Measurements from ENCODE around the gene RSKR. TPM values are rescaled to one million over a fixed set of nuclear protein-coding genes. Genes with fewer than 3 reads are reported as not detected.

RSKR gene
- total and polyA plus RNA-seq, 2 of the 4 experiments (the other 2 are of a cell fraction) = 2.2 to 6.8 TPM

DNA sequence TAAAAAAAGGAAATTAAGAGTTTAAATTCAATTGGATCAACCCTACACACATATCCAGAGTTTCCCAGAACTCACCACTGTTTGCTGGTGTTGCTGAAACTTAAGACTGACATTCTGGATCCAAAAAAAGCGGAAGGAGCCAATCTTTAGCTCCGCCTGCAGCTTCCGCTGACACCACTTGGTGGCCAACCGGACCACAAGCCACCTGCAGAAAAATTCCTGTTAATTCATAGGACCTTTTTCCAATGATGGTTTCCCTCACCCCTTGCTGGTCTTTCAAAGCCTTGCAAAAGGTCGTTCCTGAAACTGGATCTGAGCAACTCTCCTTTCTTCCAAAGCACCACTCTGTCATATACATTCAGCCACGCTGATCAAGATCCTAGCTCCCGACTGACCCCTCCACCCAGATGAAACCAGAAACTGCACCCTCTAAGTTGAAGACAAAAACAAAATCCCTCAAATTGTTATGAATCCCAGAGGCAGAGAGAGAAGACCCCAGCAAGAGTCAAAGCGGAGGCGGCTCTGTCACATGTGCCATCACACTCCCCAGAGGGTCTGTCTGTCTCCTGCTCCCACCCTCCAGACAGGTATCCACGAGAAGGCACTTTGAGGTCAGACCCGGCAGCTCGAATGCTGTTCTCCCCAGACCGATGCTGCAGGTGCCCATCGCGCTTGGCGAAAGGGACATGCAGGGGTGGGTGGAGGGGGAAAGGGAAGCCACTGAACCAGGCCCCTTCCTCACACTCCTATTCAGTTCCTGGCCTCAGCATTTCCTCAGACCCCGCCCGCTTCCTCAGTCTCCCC, 30.2 kb upstream of the RSKR start:
- TF ChIP-seq, protein P1, sequence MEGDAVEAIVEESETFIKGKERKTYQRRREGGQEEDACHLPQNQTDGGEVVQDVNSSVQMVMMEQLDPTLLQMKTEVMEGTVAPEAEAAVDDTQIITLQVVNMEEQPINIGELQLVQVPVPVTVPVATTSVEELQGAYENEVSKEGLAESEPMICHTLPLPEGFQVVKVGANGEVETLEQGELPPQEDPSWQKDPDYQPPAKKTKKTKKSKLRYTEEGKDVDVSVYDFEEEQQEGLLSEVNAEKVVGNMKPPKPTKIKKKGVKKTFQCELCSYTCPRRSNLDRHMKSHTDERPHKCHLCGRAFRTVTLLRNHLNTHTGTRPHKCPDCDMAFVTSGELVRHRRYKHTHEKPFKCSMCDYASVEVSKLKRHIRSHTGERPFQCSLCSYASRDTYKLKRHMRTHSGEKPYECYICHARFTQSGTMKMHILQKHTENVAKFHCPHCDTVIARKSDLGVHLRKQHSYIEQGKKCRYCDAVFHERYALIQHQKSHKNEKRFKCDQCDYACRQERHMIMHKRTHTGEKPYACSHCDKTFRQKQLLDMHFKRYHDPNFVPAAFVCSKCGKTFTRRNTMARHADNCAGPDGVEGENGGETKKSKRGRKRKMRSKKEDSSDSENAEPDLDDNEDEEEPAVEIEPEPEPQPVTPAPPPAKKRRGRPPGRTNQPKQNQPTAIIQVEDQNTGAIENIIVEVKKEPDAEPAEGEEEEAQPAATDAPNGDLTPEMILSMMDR (conservative IDR thresholded peaks at IDR 0.05; ENCODE audit: low read depth, low read length) = peak; percentile 39
- TF ChIP-seq RCOR1 (IDR thresholded peaks at IDR 0.05; ENCODE audit: insufficient replicate concordance, low read length) (peak; percentile 79), SMC3 (IDR thresholded peaks at IDR 0.05; ENCODE audit: low read depth, low read length) (no peak), RFX5 (IDR thresholded peaks at IDR 0.05; ENCODE audit: low read depth, low read length) (no peak)
- POLR2A ChIA-PET (ENCODE audit: unreplicated experiment) = interaction anchor here (1.2 kb wide), 1 partner anchor 18 kb away, joined by 6 read pairs; the partner anchor contains the start of genes SDF2 and SUPT6H

More for the DNA sequence above, 30.2 kb upstream of the RSKR start:
- Histone ChIP-seq H4K5ac (ENCODE audit: low read depth, low read length) (no peak overlapping the region; the same call in 1 of the 2 replicates), H3K9ac (ENCODE audit: low read depth, low read length) (peak overlapping the region; percentile 94), H2BK120ac (ENCODE audit: low read depth, low read length) (no peak overlapping the region), H4K91ac (ENCODE audit: insufficient read depth, low read depth, low read length) (no peak overlapping the region; the same call in 1 of the 2 replicates), H2BK20ac (ENCODE audit: low read depth, low read length) (no peak overlapping the region), H3K9me3 (ENCODE audit: control insufficient read depth, insufficient read depth, low read length) (no peaks in the 10 kb centered on the region), H2BK5ac (ENCODE audit: low read depth, low read length, poor library complexity, severe bottlenecking) (peak overlapping the region; percentile 4), H2AK9ac (replicated peaks; ENCODE audit: low read depth, low read length, poor library complexity) (peak overlapping the region; percentile 91), H3K23ac (ENCODE audit: low read depth, low read length) (peak overlapping the region; percentile 72), H4K20me1 (ENCODE audit: insufficient read depth, low read length) (peaks cover 13% of the 10 kb centered on the region; the same call in 1 of the 2 replicates), H3K27ac (ENCODE audit: insufficient read depth, low read length) (peak overlapping the region; percentile 67), H3K14ac (replicated peaks; ENCODE audit: low read depth, low read length) (peak overlapping the region; percentile 38; the same call in 1 of the 2 replicates), H2AK5ac (ENCODE audit: low read depth, low read length) (peak overlapping the region; percentile 76), H3K4me2 (ENCODE audit: low read depth, low read length) (peak overlapping the region; percentile 99), H3K4ac (ENCODE audit: low read depth, low read length) (peak overlapping the region; percentile 54), H4K8ac (ENCODE audit: low read depth in 2 of 2, low read length in 2 of 2) (peak overlapping the region in 1 of 2 experiments; percentile 77; a peak in 2 of 4 replicates), H3K56ac (ENCODE audit: extremely low read depth, insufficient read depth, low read length) (peak overlapping the region; percentile 22; the same call in 1 of the 2 replicates), H3K27me3 (ENCODE audit: control insufficient read depth, insufficient read depth, low read length) (no peaks in the 10 kb centered on the region), H3K79me1 (ENCODE audit: low read depth in 1 of 2, low read length in 2 of 2) (peaks cover 35 to 64% of the 10 kb centered on the region in 2 experiments), H3K36me3 (ENCODE audit: control insufficient read depth, insufficient read depth, low read length) (peaks cover 35% of the 10 kb centered on the region), H3K4me3 (ENCODE audit: insufficient read depth, low read depth, low read length) (peak overlapping the region; percentile 87), H2BK15ac (ENCODE audit: low read depth, low read length) (no peak overlapping the region), H3K4me1 (ENCODE audit: control insufficient read depth, insufficient read depth, low read length) (peaks cover 2% of the 10 kb centered on the region; the same call in 1 of the 2 replicates), H3K9me1 (ENCODE audit: insufficient read depth, low read length) (no peaks in the 10 kb centered on the region), H2AFZ (replicated peaks; ENCODE audit: low read length, poor library complexity) (peak overlapping the region; percentile 94), H3K18ac (ENCODE audit: low read depth, low read length) (no peak overlapping the region)
- ATAC-seq (ENCODE audit: low read depth) (peak; percentile 6; the same call in 1 of the 2 replicates), DNase-seq (peak; percentile 55)
- WGBS, 2 experiments (ENCODE audit: extremely low coverage in 2 of 2, insufficient read length in 1 of 2) = 0% methylated on average over 5 of the region's 18 CpGs; no CpG with 5 or more reads in 1 of the 2 experiments
- BruUV-seq (replicated peaks) = no TSS peak
- CTCF ChIA-PET = interaction anchor here (0.9 to 1.7 kb wide), 4 partner anchors 16 to 83 kb away, joined by 3 to 5 read pairs (median 4); no protein-coding TSS in a partner anchor
- in situ Hi-C loops (cut with MboI; ENCODE audit: low sequenced_read_pairs) = no loop called here
- intact Hi-C loops (cut with micrococcal nuclease) = loop anchor here (2.0 kb wide), 1 partner anchor 67 kb away; the partner anchor contains the start of gene PROCA1
- dilution Hi-C loops (cut with HindIII; ENCODE audit: low sequenced_read_pairs, unreplicated experiment) = no loop called here
